HEK293T (cell line): ENCODE measurements around the gene ZNF764.
"Not testable (repeated sequence)": the region's sequence is repeated elsewhere in the genome, so short reads cannot be mapped to it uniquely, and the experiment has no call there.

ENCODE experiments used
- CTCF ChIA-PET: fragments of 350-600 bp; formaldehyde crosslinking; extraction: SDS; loops from one replicate; lab custom pipeline; 2021; ENCODE audit warnings: antibody characterized with exemption, inconsistent platforms; lab: Yijun Ruan, JAX
- POLR2A ChIA-PET: fragments of 350-600 bp; formaldehyde crosslinking; extraction: SDS; loops from one replicate; lab custom pipeline; 2020; ENCODE audit warnings: antibody characterized with exemption, inconsistent platforms; lab: Yijun Ruan, JAX
- DNase-seq: peaks from one replicate; pipeline ENCODE4 v3.0.0; 2012; ENCODE audit warnings: mixed read lengths; ENCODE audit errors: extremely low spot score
- ARNT ChIP-seq: fragments of 450-650 bp; IDR thresholded peaks from 2 replicates; pipeline ENCODE4 v1.6.1; 2017; ENCODE audit warnings: mild to moderate bottlenecking
- BHLHE40 ChIP-seq: fragments of 450-650 bp; IDR thresholded peaks from 2 replicates; pipeline ENCODE4 v1.6.1; 2016; ENCODE audit warnings: mild to moderate bottlenecking, moderate library complexity, borderline replicate concordance
- CTBP1 ChIP-seq: fragments of 450-650 bp; IDR thresholded peaks from 2 replicates; pipeline ENCODE4 v1.6.1; 2016; ENCODE audit warnings: borderline replicate concordance
- ELF4 ChIP-seq: fragments of 450-650 bp; IDR thresholded peaks from 2 replicates; pipeline ENCODE4 v1.6.1; 2017; ENCODE audit warnings: antibody characterized with exemption
- FOXA1 ChIP-seq: fragments of 450-650 bp; IDR thresholded peaks from 2 replicates; pipeline ENCODE4 v1.6.1; 2016; ENCODE audit warnings: mild to moderate bottlenecking
- FOXK2 ChIP-seq: fragments of 450-650 bp; IDR thresholded peaks from 2 replicates; pipeline ENCODE4 v1.6.1; 2016; ENCODE audit warnings: mild to moderate bottlenecking
- FOXM1 ChIP-seq: fragments of 450-650 bp; IDR thresholded peaks from 2 replicates; pipeline ENCODE4 v1.6.1; 2017; ENCODE audit warnings: mild to moderate bottlenecking, borderline replicate concordance
- HDGF ChIP-seq: fragments of 450-650 bp; IDR thresholded peaks from 2 replicates; pipeline ENCODE4 v1.6.1; 2017; ENCODE audit warnings: antibody characterized with exemption, borderline replicate concordance
- L3MBTL2 ChIP-seq: fragments of 450-650 bp; conservative IDR thresholded peaks from 2 replicates; pipeline ENCODE4 v1.6.1; 2016; ENCODE audit warnings: mild to moderate bottlenecking
- LEF1 ChIP-seq: fragments of 450-650 bp; IDR thresholded peaks from 2 replicates; pipeline ENCODE4 v1.6.1; 2017; ENCODE audit warnings: mild to moderate bottlenecking, borderline replicate concordance
- NFRKB ChIP-seq: fragments of 450-650 bp; IDR thresholded peaks from 2 replicates; pipeline ENCODE4 v1.6.1; 2016; ENCODE audit warnings: mild to moderate bottlenecking, moderate library complexity
- SP1 ChIP-seq: fragments of 450-650 bp; IDR thresholded peaks from 2 replicates; pipeline ENCODE4 v1.6.1; 2017
- SUZ12 ChIP-seq: fragments of 450-650 bp; IDR thresholded peaks from 2 replicates; pipeline ENCODE4 v1.6.1; 2016; ENCODE audit warnings: mild to moderate bottlenecking
- TARDBP ChIP-seq: fragments of 450-650 bp; IDR thresholded peaks from 2 replicates; pipeline ENCODE4 v1.6.1; 2016
- ZNF384 ChIP-seq: fragments of 450-650 bp; IDR thresholded peaks from 2 replicates; pipeline ENCODE4 v1.6.1; 2016
- TF ChIP-seq, protein P1 (sequence below): fragments of 450-650 bp; IDR thresholded peaks from 2 replicates; pipeline ENCODE4 v1.6.1; 2016

ZNF764 gene

GRCh38 chr16:30525844-30526136 is 32.4 kb downstream of the ZNF764 start:
- ChIA-PET CTCF (interaction anchor here (0.8 to 1.2 kb wide), 3 partner anchors 90 to 414 kb away, joined by 3 to 5 read pairs (median 4); partner anchors contain the start of gene DCTPP1), POLR2A (interaction anchor here (1.0 to 7.2 kb wide), 18 partner anchors 8 to 133 kb away, joined by 3 to 49 read pairs (median 8); partner anchors contain the start of genes DCTPP1, FBRS, SEPHS2 and ZNF688)
- TF ChIP-seq SP1 (no peak), BHLHE40 (no peak), NFRKB (no peak), ARNT (no peak), FOXA1 (no peak), TARDBP (no peak), ELF4 (no peak), CTBP1 (no peak)
- DNase-seq = no peak

- DNase-seq = no peak
- TF ChIP-seq LEF1 (no peak), NFRKB (no peak)
- ChIA-PET CTCF (interaction anchor here (0.8 to 1.2 kb wide), 3 partner anchors 91 to 413 kb away, joined by 3 to 5 read pairs (median 4); partner anchors contain the start of gene DCTPP1), POLR2A (interaction anchor here (0.7 to 7.2 kb wide), 30 partner anchors 8 to 134 kb away, joined by 3 to 49 read pairs (median 5); partner anchors contain the start of genes DCTPP1, FBRS, PRR14 and SEPHS2)
Observed at GRCh38 chr16:30524575-30525568, 33.3 kb downstream of the ZNF764 start.

DNA sequence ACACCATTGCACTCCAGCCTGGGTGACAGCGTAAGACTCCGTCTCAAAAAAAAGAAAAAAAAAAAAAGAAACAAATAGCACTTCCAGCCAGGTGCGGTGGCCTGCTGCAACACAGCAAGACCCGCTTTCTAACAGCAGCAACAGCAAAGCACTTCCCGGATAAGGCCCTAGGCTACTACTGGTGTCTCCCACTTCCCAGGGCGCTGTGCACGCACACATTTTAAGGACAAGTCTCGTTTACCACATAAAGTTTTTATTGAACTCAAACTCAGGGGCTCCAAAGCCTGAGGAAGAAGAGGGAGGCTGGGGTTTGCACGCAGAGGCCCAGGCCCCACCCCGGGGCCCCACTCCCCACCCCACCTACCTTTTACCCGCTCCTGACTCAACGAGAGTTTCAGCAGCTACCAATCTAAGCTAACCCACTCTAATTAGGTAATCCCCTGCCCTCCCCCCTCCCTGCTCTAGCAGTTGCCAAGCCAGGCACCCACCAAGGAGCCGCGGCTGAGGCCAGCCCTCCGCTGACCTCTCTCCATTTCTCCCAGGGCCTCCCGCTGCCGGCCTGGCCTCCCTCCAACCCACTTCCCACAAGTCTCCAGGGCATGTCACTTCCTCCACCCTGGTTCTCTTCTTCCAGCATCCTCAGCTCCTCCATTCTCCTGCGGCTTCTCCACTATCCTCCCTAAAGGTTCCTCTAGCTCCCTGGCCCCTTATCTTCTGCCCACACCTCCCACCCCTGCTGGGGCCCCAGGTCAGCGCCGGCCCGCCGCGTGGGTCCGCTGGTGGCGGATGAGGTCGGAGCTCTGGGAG is 34.2 kb downstream of the ZNF764 start:
- DNase-seq = no peak
- CTCF ChIA-PET = no interaction called here
- TF ChIP-seq SUZ12 (no peak), BHLHE40 (no peak), L3MBTL2 (no peak), NFRKB (no peak), ZNF384 (no peak), ELF4 (no peak), LEF1 (no peak), TARDBP (no peak), FOXM1 (no peak), HDGF (no peak), CTBP1 (no peak), SP1 (no peak), ARNT (no peak), FOXK2 (no peak), FOXA1 (no peak)
- TF ChIP-seq, protein P1, sequence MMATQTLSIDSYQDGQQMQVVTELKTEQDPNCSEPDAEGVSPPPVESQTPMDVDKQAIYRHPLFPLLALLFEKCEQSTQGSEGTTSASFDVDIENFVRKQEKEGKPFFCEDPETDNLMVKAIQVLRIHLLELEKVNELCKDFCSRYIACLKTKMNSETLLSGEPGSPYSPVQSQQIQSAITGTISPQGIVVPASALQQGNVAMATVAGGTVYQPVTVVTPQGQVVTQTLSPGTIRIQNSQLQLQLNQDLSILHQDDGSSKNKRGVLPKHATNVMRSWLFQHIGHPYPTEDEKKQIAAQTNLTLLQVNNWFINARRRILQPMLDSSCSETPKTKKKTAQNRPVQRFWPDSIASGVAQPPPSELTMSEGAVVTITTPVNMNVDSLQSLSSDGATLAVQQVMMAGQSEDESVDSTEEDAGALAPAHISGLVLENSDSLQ = no peak
- POLR2A ChIA-PET = interaction anchor here (0.7 to 7.2 kb wide), 18 partner anchors 10 to 135 kb away, joined by 3 to 49 read pairs (median 6); partner anchors contain the start of genes DCTPP1, FBRS, SEPHS2 and ZNF688

GRCh38 chr16:30522702-30523463 is 35.3 kb downstream of the ZNF764 start:
- ChIA-PET CTCF (interaction anchor here (0.6 to 1.1 kb wide), 2 partner anchors 22 to 46 kb away, joined by 3 to 5 read pairs; no protein-coding TSS in a partner anchor), POLR2A (interaction anchor here (1.1 to 1.7 kb wide), 6 partner anchors 10 to 24 kb away, joined by 3 to 9 read pairs (median 4); partner anchors contain the start of gene ZNF747)
- not testable (repeated sequence) for DNase-seq

GRCh38 chr16:30521873-30522641 is 36.1 kb downstream of the ZNF764 start:
- POLR2A ChIA-PET = interaction anchor here (1.1 to 1.7 kb wide), 6 partner anchors 9 to 23 kb away, joined by 3 to 9 read pairs (median 4); partner anchors contain the start of gene ZNF747
- DNase-seq = no peak
- CTCF ChIA-PET = interaction anchor here (0.6 to 1.1 kb wide), 2 partner anchors 21 to 46 kb away, joined by 3 to 5 read pairs; no protein-coding TSS in a partner anchor
- TF ChIP-seq CTBP1 (no peak), L3MBTL2 (no peak), ARNT (no peak), NFRKB (no peak), SP1 (no peak), FOXK2 (no peak), BHLHE40 (no peak), FOXM1 (no peak), FOXA1 (no peak)

DNA sequence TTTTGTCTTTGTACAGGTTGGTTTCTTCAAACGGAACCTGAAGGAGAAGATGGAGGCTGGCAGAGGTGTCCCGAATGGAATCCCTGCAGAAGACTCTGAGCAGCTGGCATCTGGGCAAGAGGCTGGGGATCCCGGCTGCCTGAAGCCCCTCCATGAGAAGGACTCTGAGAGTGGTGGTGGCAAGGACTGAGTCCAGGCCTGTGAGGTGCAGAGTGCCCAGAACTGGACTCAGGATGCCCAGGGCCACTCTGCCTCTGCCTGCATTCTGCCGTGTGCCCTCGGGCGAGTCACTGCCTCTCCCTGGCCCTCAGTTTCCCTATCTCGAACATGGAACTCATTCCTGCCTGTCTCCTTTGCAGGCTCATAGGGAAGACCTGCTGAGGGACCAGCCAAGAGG is 36.7 kb downstream of the ZNF764 start:
- DNase-seq = no peak
- ChIA-PET POLR2A (interaction anchor here (1.2 kb wide), 1 partner anchor 8 kb away, joined by 3 read pairs; no protein-coding TSS in a partner anchor), CTCF (no interaction called here)
- TF ChIP-seq ELF4 (no peak), ZNF384 (no peak), ARNT (no peak), FOXA1 (no peak), TARDBP (no peak)
